GM12872 (cell line): ENCODE measurements around the gene S100A5.

Experiments used
- CTCF ChIP-seq: IDR thresholded peaks from 3 replicates; pipeline ENCODE4 v1.5.1; 2011; ENCODE audit warnings: low read depth, mild to moderate bottlenecking, low read length, moderate library complexity; ENCODE audit not compliant: insufficient read depth

The S100A5 gene

GRCh38 chr1:153527683-153528040 is 13.1 kb downstream of the S100A5 start:
- TF ChIP-seq CTCF, result no peak

- no peak for TF ChIP-seq CTCF
Measured at GRCh38 chr1:153527023-153527682, 13.6 kb downstream of the S100A5 start.

GRCh38 chr1:153526132-153526543 is 14.6 kb downstream of the S100A5 start:
- no peak for TF ChIP-seq CTCF

GRCh38 chr1:153525088-153525728 is 15.5 kb downstream of the S100A5 start:
- no peak for TF ChIP-seq CTCF

- TF ChIP-seq CTCF, result no peak
Measured at GRCh38 chr1:153520818-153521476, 19.8 kb downstream of the S100A5 start.

GRCh38 chr1:153519242-153519641 is 21.5 kb downstream of the S100A5 start:
- no peak for TF ChIP-seq CTCF

- no peak for TF ChIP-seq CTCF
Measured at GRCh38 chr1:153515504-153516394, 25.0 kb downstream of the S100A5 start.
